IMR-90 (cell line): ENCODE results near the gene TTC39C. TPM values are rescaled to one million over a fixed set of nuclear protein-coding genes. Genes with fewer than 3 reads are reported as not detected.

Experiments
- ATAC-seq: fragments of 200-7000 bp; cut with Tn5 transposase; 2 replicates; pipeline ENCODE4 v1.9.1; 2020; ENCODE audit warnings: low read depth, mild to moderate bottlenecking, moderate library complexity
- BruUV-seq: library from RNA; stranded (reverse); fragments of 400-500 nt; replicated peaks from 2 replicates; lab custom pipeline; 2021; lab: Mats Ljungman, UMichigan
- CTCF ChIA-PET: fragments of 300-600 bp; formaldehyde crosslinking; extraction: SDS; loops from one replicate; lab custom pipeline; 2021; ENCODE audit warnings: antibody characterized with exemption; lab: Yijun Ruan, JAX
- POLR2A ChIA-PET: fragments of 300-600 bp; sonication (Branson Sonifier 250); formaldehyde crosslinking; loops from one replicate; lab custom pipeline; 2022; ENCODE audit warnings: antibody characterized with exemption; ENCODE audit not compliant: unreplicated experiment; lab: Charles Lee
- DNase-seq: peaks from one replicate; pipeline ENCODE4 v3.0.0; 2013
- H2AFZ ChIP-seq: replicated peaks from 2 replicates; pipeline ENCODE3; 2013; ENCODE audit warnings: low read length, mild to moderate bottlenecking; ENCODE audit not compliant: poor library complexity
- H2AK5ac ChIP-seq: 2 replicates; pipeline ENCODE4 v1.6.1; 2013; ENCODE audit warnings: low read depth, low read length, inconsistent platforms
- H2AK9ac ChIP-seq: replicated peaks from 2 replicates; pipeline ENCODE3; 2013; ENCODE audit warnings: mild to moderate bottlenecking, low read depth, low read length, moderate library complexity; ENCODE audit not compliant: poor library complexity
- H2BK120ac ChIP-seq: 2 replicates; pipeline ENCODE4 v1.6.1; 2013; ENCODE audit warnings: low read depth, low read length, inconsistent platforms
- H2BK15ac ChIP-seq: 3 replicates; pipeline ENCODE4 v1.6.1; 2013; ENCODE audit warnings: low read depth, low read length, inconsistent platforms
- H2BK20ac ChIP-seq: 2 replicates; pipeline ENCODE4 v1.6.1; 2013; ENCODE audit warnings: low read depth, mild to moderate bottlenecking, inconsistent platforms, low read length, moderate library complexity
- H2BK5ac ChIP-seq: 2 replicates; pipeline ENCODE4 v1.6.1; 2013; ENCODE audit warnings: mild to moderate bottlenecking, low read depth, low read length, inconsistent platforms; ENCODE audit not compliant: poor library complexity, severe bottlenecking
- H3K14ac ChIP-seq: replicated peaks from 2 replicates; pipeline ENCODE4 v1.6.1; 2013; ENCODE audit warnings: low read depth, low read length, inconsistent platforms
- H3K18ac ChIP-seq: 2 replicates; pipeline ENCODE4 v1.6.1; 2013; ENCODE audit warnings: low read depth, low read length, control low read depth
- H3K23ac ChIP-seq: 2 replicates; pipeline ENCODE4 v1.6.1; 2013; ENCODE audit warnings: low read depth, low read length, inconsistent platforms
- H3K27ac ChIP-seq: 2 replicates; pipeline ENCODE4 v1.5.1; 2013; ENCODE audit warnings: mild to moderate bottlenecking, control low read depth, low read length; ENCODE audit not compliant: insufficient read depth
- H3K27me3 ChIP-seq: 2 replicates; pipeline ENCODE4 v1.6.1; 2013; ENCODE audit warnings: low read length; ENCODE audit not compliant: control insufficient read depth, insufficient read depth
- H3K36me3 ChIP-seq: 2 replicates; pipeline ENCODE4 v1.6.1; 2013; ENCODE audit warnings: low read length, mixed read lengths; ENCODE audit not compliant: control insufficient read depth, insufficient read depth
- H3K4ac ChIP-seq: 2 replicates; pipeline ENCODE4 v1.6.1; 2013; ENCODE audit warnings: low read depth, low read length, inconsistent platforms
- H3K4me1 ChIP-seq: 2 replicates; pipeline ENCODE4 v1.6.1; 2013; ENCODE audit warnings: low read length, mixed read lengths; ENCODE audit not compliant: control insufficient read depth, insufficient read depth
- H3K4me2 ChIP-seq: 2 replicates; pipeline ENCODE4 v1.6.1; 2013; ENCODE audit warnings: low read depth, mild to moderate bottlenecking, control low read depth, low read length, moderate library complexity
- H3K4me3 ChIP-seq: 2 replicates; pipeline ENCODE4 v1.5.1; 2013; ENCODE audit warnings: low read depth, mild to moderate bottlenecking, control low read depth, low read length, moderate library complexity; ENCODE audit not compliant: insufficient read depth
- H3K56ac ChIP-seq: 2 replicates; pipeline ENCODE4 v1.6.1; 2013; ENCODE audit warnings: low read length, inconsistent platforms; ENCODE audit not compliant: insufficient read depth; ENCODE audit errors: extremely low read depth
- H3K79me1 ChIP-seq, 2 experiments: 2 replicates each; pipeline ENCODE4 v1.6.1; 2013; ENCODE audit warnings: low read length in 2 of 2, inconsistent platforms in 1 of 2, low read depth in 1 of 2
- H3K9ac ChIP-seq: 2 replicates; pipeline ENCODE4 v1.6.1; 2013; ENCODE audit warnings: low read depth, low read length, control low read depth
- H3K9me1 ChIP-seq: 2 replicates; pipeline ENCODE4 v1.6.1; 2013; ENCODE audit warnings: low read length, inconsistent platforms; ENCODE audit not compliant: insufficient read depth
- H3K9me3 ChIP-seq: 2 replicates; pipeline ENCODE4 v1.6.1; 2013; ENCODE audit warnings: low read length; ENCODE audit not compliant: control insufficient read depth, insufficient read depth
- H4K20me1 ChIP-seq: 2 replicates; pipeline ENCODE4 v1.6.1; 2013; ENCODE audit warnings: low read length, inconsistent platforms; ENCODE audit not compliant: insufficient read depth
- H4K5ac ChIP-seq: 2 replicates; pipeline ENCODE4 v1.6.1; 2013; ENCODE audit warnings: mild to moderate bottlenecking, low read depth, low read length, control low read depth
- H4K8ac ChIP-seq, 2 experiments: 2 replicates each; pipeline ENCODE4 v1.6.1; 2013; ENCODE audit warnings: low read depth in 2 of 2, low read length in 2 of 2, control low read depth in 1 of 2, inconsistent platforms in 1 of 2
- H4K91ac ChIP-seq: 2 replicates; pipeline ENCODE4 v1.6.1; 2013; ENCODE audit warnings: low read depth, low read length, inconsistent platforms; ENCODE audit not compliant: insufficient read depth
- CHD1 ChIP-seq: IDR thresholded peaks from 2 replicates; pipeline ENCODE4 v1.6.1; 2012; ENCODE audit warnings: low read depth, low read length, improper control_type of control experiment
- CTCF ChIP-seq: conservative IDR thresholded peaks from 2 replicates; pipeline ENCODE4 v1.5.1; 2012; ENCODE audit warnings: mild to moderate bottlenecking, low read depth, low read length, improper control_type of control experiment
- MAZ ChIP-seq: IDR thresholded peaks from 2 replicates; pipeline ENCODE4 v1.6.1; 2012; ENCODE audit warnings: low read depth, mild to moderate bottlenecking, low read length, improper control_type of control experiment, moderate library complexity, borderline replicate concordance
- MXI1 ChIP-seq: IDR thresholded peaks from 2 replicates; pipeline ENCODE4 v1.6.1; 2012; ENCODE audit warnings: low read depth, mild to moderate bottlenecking, low read length, moderate library complexity, borderline replicate concordance
- POLR2A ChIP-seq: IDR thresholded peaks from 2 replicates; pipeline ENCODE4 v1.6.1; 2012; ENCODE audit warnings: mild to moderate bottlenecking, low read depth, low read length
- RCOR1 ChIP-seq: IDR thresholded peaks from 2 replicates; pipeline ENCODE4 v1.6.1; 2012; ENCODE audit warnings: mild to moderate bottlenecking, low read length, improper control_type of control experiment; ENCODE audit not compliant: insufficient replicate concordance
- WGBS, 2 experiments: methylation state at CpG; one replicate each; pipeline versions ENCODE4 v1.1.5 to v1.1.7; 2013; ENCODE audit warnings: missing lambda C conversion rate in 2 of 2; ENCODE audit not compliant: insufficient read length in 1 of 2; ENCODE audit errors: extremely low coverage in 2 of 2; 5-methylcytosine and 5-hydroxymethylcytosine counted together
- dilution Hi-C: fragments of 300-500 bp; cut with HindIII; formaldehyde crosslinking; loops from one replicate; pipeline ENCODE4 v1.14.3; 2018; ENCODE audit warnings: low sequenced_read_pairs; ENCODE audit not compliant: unreplicated experiment
- in situ Hi-C: fragments of 300-500 bp; cut with MboI; formaldehyde crosslinking; loops from 3 replicates; pipeline ENCODE4 v1.14.3; 2019; ENCODE audit warnings: low sequenced_read_pairs, inconsistent platforms, mixed read lengths
- intact Hi-C: fragments of 100-400 bp; cut with micrococcal nuclease; formaldehyde crosslinking; loops from 2 replicates; pipeline ENCODE4 v1.10.0; 2022
- polyA plus RNA-seq, 3 experiments: library from polyadenylated mRNA; depleted of rRNA; stranded (reverse); fragments of >200 nt; gene quantifications; 2 replicates each; pipeline ENCODE4 v1.2.3, GENCODE V29; 2012; ENCODE audit warnings: low replicate concordance in 1 of 3
- total RNA-seq: library from RNA; depleted of rRNA; stranded (reverse); fragments of >200 nt; gene quantifications from 2 replicates; pipeline ENCODE4 v1.2.3, GENCODE V29; 2012
- TF ChIP-seq, protein P1 (sequence below): fragments of 150-350 bp; IDR thresholded peaks from 2 replicates; pipeline ENCODE4 v1.6.1; 2017; ENCODE audit warnings: mild to moderate bottlenecking, antibody characterized with exemption, low read length, low read depth

The TTC39C gene
- total and polyA plus RNA-seq, 2 of the 4 experiments (the other 2 are of a cell fraction), result 8.0 to 20.8 TPM

GRCh38 chr18:23971097-23971440 lies 43.5 kb upstream of the TTC39C start:
- no peak overlapping the region for H4K8ac ChIP-seq
- H2AFZ ChIP-seq, result no peak overlapping the region
- no peak for TF ChIP-seq CHD1
- TF ChIP-seq, protein P1, sequence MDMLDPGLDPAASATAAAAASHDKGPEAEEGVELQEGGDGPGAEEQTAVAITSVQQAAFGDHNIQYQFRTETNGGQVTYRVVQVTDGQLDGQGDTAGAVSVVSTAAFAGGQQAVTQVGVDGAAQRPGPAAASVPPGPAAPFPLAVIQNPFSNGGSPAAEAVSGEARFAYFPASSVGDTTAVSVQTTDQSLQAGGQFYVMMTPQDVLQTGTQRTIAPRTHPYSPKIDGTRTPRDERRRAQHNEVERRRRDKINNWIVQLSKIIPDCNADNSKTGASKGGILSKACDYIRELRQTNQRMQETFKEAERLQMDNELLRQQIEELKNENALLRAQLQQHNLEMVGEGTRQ, result no peak
- no peak for TF ChIP-seq MAZ
- TF ChIP-seq RCOR1, result no peak
- TF ChIP-seq POLR2A, result no peak
- TF ChIP-seq CTCF, result no peak
- TF ChIP-seq MXI1, result no peak
- no peak overlapping the region for H2BK120ac ChIP-seq
- H3K18ac ChIP-seq, result no peak overlapping the region
- no peaks in the 10 kb centered on the region for H3K9me3 ChIP-seq
- no peaks in the 10 kb centered on the region for H3K4me1 ChIP-seq
- no peaks in the 10 kb centered on the region for H3K36me3 ChIP-seq
- intact Hi-C loops (no loop called here), in situ Hi-C loops (no loop called here), dilution Hi-C loops (no loop called here)
- H3K4me3 ChIP-seq, result no peak overlapping the region
- no peak overlapping the region for H2BK5ac ChIP-seq
- H3K4me2 ChIP-seq, result no peak overlapping the region
- no peak overlapping the region for H2BK15ac ChIP-seq
- no peak for ATAC-seq
- H2AK5ac ChIP-seq, result no peak overlapping the region
- H3K23ac ChIP-seq, result no peak overlapping the region
- H3K4ac ChIP-seq, result no peak overlapping the region
- POLR2A ChIA-PET, result no interaction called here
- no peak overlapping the region for H3K14ac ChIP-seq
- CTCF ChIA-PET, result interaction anchor here (0.6 kb wide), 1 partner anchor 28 kb away, joined by 3 read pairs; no protein-coding TSS in a partner anchor
- no peak overlapping the region for H3K9ac ChIP-seq
- BruUV-seq, result no TSS peak
- no peaks in the 10 kb centered on the region for H4K20me1 ChIP-seq
- no peak overlapping the region for H2AK9ac ChIP-seq
- no CpG with 5 or more reads among the region's 5 CpGs for WGBS, 2 experiments
- no peak overlapping the region for H3K27ac ChIP-seq
- H2BK20ac ChIP-seq, result no peak overlapping the region
- no peak overlapping the region for H4K91ac ChIP-seq
- DNase-seq, result no peak
- H3K79me1 ChIP-seq, result no peaks in the 10 kb centered on the region
- peaks cover 4% of the 10 kb centered on the region; the same call in 1 of the 2 replicates for H3K9me1 ChIP-seq
- H3K27me3 ChIP-seq, result peaks cover 4% of the 10 kb centered on the region
- H4K5ac ChIP-seq, result no peak overlapping the region
- no peak overlapping the region for H3K56ac ChIP-seq
